OCI-LY1 (cell line): ENCODE measurements around the gene IL4R.

Experiments used
- EZH2 ChIP-seq: fragments of 200-600 bp; sonication (generic), shearing (Covaris generic); IDR thresholded peaks from 2 replicates; pipeline ENCODE4 v1.8.0; 2017; ENCODE audit warnings: borderline replicate concordance, mixed run types, mild to moderate bottlenecking, antibody characterized with exemption, low read length, moderate library complexity, mixed read lengths
- TF ChIP-seq, protein P1 (sequence below): fragments of 200-600 bp; sonication (generic), shearing (Covaris generic); IDR thresholded peaks from 2 replicates; pipeline ENCODE4 v1.5.1; 2017; ENCODE audit warnings: mild to moderate bottlenecking, antibody characterized with exemption, low read length, moderate library complexity, mixed read lengths

DNA sequence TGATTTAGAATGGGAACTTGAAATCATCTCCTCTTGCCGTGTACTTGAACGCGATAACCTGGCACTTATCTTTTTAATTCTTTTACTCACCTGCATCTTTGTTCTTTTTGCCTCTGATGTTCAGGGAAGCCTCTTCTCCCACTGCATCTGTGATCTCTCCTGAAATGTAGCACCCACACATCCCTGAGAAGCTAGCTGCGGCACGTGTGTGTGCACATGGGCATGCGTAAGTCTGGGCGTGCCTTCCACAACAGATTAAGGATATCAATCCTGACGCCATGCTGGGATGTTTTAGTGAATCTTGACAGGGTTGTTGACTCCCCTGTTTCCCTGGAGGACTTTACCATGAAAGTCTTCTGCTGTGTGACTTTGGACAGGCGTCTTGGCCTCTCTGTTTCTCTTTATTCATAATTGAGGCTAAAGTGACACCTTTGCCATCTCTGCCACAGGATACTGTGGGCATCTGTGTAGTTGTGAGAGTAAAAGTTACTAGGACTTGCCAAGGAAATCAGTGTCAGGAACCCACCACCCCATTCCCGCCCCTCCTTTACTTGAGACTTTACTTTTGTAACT lies 20.5 kb downstream of the IL4R start:
- TF ChIP-seq, protein P1, sequence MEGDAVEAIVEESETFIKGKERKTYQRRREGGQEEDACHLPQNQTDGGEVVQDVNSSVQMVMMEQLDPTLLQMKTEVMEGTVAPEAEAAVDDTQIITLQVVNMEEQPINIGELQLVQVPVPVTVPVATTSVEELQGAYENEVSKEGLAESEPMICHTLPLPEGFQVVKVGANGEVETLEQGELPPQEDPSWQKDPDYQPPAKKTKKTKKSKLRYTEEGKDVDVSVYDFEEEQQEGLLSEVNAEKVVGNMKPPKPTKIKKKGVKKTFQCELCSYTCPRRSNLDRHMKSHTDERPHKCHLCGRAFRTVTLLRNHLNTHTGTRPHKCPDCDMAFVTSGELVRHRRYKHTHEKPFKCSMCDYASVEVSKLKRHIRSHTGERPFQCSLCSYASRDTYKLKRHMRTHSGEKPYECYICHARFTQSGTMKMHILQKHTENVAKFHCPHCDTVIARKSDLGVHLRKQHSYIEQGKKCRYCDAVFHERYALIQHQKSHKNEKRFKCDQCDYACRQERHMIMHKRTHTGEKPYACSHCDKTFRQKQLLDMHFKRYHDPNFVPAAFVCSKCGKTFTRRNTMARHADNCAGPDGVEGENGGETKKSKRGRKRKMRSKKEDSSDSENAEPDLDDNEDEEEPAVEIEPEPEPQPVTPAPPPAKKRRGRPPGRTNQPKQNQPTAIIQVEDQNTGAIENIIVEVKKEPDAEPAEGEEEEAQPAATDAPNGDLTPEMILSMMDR, result no peak
- TF ChIP-seq EZH2, result no peak
